HG02678 (cell line): ENCODE measurements around the gene LSM14A.
A peak's percentile ranks its signal among the peaks of the same experiment; 100 is the strongest.
"Not testable (repeated sequence)": the region's sequence is repeated elsewhere in the genome, so short reads cannot be mapped to it uniquely, and the experiment has no call there.

Source experiments
- ATAC-seq: cut with Tn5 transposase; IDR thresholded peaks from one replicate; pipeline ENCODE4 v1.9.1; 2021; ENCODE audit warnings: mild to moderate bottlenecking, moderate library complexity; ENCODE audit not compliant: unreplicated experiment

Gene LSM14A

GRCh38 chr19:34171877-34172660 lies at the start of gene LSM14A:
LSM14A (plus strand) TSS chr19:34172504; CDS start chr19:34172643, 139 bp downstream.
- ATAC-seq, result peak; percentile 75

- ATAC-seq, result no peak
These were observed 47.5 kb upstream of the LSM14A start for GRCh38 chr19:34124828-34125227.

- ATAC-seq, result no peak
These were observed 45.3 kb upstream of the LSM14A start for GRCh38 chr19:34126966-34127365.

GRCh38 chr19:34127684-34128189 lies 44.6 kb upstream of the LSM14A start:
- no peak for ATAC-seq

- ATAC-seq, result no peak
These were observed 43.6 kb upstream of the LSM14A start for GRCh38 chr19:34128558-34129250.

- ATAC-seq, result no peak
These were observed 41.2 kb upstream of the LSM14A start for GRCh38 chr19:34131100-34131499.

GRCh38 chr19:34132145-34132544 lies 40.2 kb upstream of the LSM14A start:
- not testable (repeated sequence) for ATAC-seq

GRCh38 chr19:34132706-34133105 lies 39.6 kb upstream of the LSM14A start:
- not testable (repeated sequence) for ATAC-seq

- ATAC-seq, result peak; percentile 95
These were observed 37.9 kb upstream of the LSM14A start for GRCh38 chr19:34134190-34135053.

GRCh38 chr19:34135054-34135800 lies 37.1 kb upstream of the LSM14A start:
- no peak for ATAC-seq

- ATAC-seq, result no peak
These were observed 36.3 kb upstream of the LSM14A start for GRCh38 chr19:34135821-34136611.

GRCh38 chr19:34141025-34141424 lies 31.3 kb upstream of the LSM14A start:
- ATAC-seq, result no peak

- no peak for ATAC-seq
These were observed 29.9 kb upstream of the LSM14A start for GRCh38 chr19:34142440-34142839.

- ATAC-seq, result no peak
These were observed 26.5 kb upstream of the LSM14A start for GRCh38 chr19:34145741-34146202.

- no peak for ATAC-seq
These were observed 23.6 kb upstream of the LSM14A start for GRCh38 chr19:34148658-34149185.

- ATAC-seq, result no peak
These were observed 22.4 kb upstream of the LSM14A start for GRCh38 chr19:34149873-34150272.

GRCh38 chr19:34150558-34150957 lies 21.7 kb upstream of the LSM14A start:
- ATAC-seq, result no peak

GRCh38 chr19:34151439-34151838 lies 20.9 kb upstream of the LSM14A start:
- no peak for ATAC-seq

GRCh38 chr19:34154401-34154800 lies 17.9 kb upstream of the LSM14A start:
- no peak for ATAC-seq
